LNCaP clone FGC (cell line): ENCODE data around the gene ARL4D.

Experiments used
- DNase-seq: peaks from one replicate; pipeline ENCODE4 v3.0.0-alpha.2; 2011; ENCODE audit warnings: low read depth
- H3K4me3 ChIP-seq: 2 replicates; pipeline ENCODE4 v1.5.1; 2011; ENCODE audit warnings: mild to moderate bottlenecking, low read depth, low read length, control low read depth
- TF ChIP-seq, protein P1 (sequence below): IDR thresholded peaks from 2 replicates; pipeline ENCODE4 v1.5.1; 2012; ENCODE audit warnings: mild to moderate bottlenecking; ENCODE audit not compliant: control insufficient read depth, insufficient read depth; ENCODE audit errors: extremely low read depth

ARL4D gene

DNA sequence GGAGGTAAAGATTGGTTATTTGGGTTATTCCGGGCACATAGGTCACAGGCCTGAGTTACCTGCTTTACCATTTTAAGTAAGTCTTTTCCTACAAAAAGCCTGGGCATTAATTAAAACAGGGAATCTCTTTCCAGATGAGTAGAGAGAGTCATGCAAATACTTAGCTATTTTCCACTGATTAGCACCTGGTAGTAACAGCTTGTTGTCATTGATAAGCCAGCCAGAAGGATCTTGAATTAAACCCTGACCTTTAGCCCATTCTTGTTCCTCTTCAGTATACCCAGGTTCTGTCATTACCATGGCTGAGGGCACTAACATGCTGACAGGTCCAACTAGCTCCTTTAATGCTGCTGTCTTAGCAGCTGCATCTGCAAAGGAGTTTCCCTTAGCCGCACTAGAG, 44.4 kb upstream of the ARL4D start:
- TF ChIP-seq, protein P1, sequence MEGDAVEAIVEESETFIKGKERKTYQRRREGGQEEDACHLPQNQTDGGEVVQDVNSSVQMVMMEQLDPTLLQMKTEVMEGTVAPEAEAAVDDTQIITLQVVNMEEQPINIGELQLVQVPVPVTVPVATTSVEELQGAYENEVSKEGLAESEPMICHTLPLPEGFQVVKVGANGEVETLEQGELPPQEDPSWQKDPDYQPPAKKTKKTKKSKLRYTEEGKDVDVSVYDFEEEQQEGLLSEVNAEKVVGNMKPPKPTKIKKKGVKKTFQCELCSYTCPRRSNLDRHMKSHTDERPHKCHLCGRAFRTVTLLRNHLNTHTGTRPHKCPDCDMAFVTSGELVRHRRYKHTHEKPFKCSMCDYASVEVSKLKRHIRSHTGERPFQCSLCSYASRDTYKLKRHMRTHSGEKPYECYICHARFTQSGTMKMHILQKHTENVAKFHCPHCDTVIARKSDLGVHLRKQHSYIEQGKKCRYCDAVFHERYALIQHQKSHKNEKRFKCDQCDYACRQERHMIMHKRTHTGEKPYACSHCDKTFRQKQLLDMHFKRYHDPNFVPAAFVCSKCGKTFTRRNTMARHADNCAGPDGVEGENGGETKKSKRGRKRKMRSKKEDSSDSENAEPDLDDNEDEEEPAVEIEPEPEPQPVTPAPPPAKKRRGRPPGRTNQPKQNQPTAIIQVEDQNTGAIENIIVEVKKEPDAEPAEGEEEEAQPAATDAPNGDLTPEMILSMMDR = no peak
- H3K4me3 ChIP-seq = no peak overlapping the region
- DNase-seq = no peak

DNA sequence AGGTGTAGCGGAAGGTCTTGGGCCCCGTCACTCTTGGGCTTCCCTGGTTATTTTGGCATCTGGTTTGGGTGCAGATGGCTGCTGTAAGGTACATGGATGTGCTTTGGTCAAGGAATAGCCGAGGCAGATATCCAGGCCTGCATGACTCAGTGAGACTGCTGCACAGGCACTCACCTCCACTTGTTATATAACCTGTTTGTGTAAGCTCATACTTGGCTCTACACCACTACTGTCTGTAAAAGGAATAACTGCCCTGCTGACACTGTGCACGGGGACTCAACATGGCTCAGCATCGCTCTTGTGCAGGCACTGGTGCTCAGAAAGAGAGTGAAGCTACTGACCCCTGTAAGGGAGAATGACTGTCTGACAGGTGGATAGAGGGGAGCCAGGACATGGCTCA, 42.3 kb upstream of the ARL4D start:
- no peak overlapping the region for H3K4me3 ChIP-seq
- TF ChIP-seq, protein P1 = no peak
- DNase-seq = no peak

DNA sequence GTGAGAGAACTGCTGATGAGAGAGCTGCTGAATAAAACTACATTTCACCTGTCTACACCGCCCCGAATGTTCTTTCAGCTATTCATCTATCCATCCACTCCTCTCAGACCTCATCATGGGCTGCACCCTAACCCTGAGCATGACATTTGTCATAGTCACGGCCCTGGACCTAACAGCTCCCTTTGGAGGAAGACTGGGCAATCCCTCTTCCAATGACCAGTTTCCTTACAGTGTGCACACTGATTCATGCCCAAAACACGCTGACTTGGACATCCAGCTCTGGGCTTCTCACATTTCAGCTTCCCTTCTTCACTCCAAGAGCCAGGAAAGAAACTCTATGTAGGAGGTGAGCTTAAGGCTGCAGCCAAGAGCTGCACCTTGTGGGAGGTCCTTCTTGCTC, 41.8 kb upstream of the ARL4D start:
- TF ChIP-seq, protein P1 = no peak
- H3K4me3 ChIP-seq = no peak overlapping the region
- DNase-seq = no peak

DNA sequence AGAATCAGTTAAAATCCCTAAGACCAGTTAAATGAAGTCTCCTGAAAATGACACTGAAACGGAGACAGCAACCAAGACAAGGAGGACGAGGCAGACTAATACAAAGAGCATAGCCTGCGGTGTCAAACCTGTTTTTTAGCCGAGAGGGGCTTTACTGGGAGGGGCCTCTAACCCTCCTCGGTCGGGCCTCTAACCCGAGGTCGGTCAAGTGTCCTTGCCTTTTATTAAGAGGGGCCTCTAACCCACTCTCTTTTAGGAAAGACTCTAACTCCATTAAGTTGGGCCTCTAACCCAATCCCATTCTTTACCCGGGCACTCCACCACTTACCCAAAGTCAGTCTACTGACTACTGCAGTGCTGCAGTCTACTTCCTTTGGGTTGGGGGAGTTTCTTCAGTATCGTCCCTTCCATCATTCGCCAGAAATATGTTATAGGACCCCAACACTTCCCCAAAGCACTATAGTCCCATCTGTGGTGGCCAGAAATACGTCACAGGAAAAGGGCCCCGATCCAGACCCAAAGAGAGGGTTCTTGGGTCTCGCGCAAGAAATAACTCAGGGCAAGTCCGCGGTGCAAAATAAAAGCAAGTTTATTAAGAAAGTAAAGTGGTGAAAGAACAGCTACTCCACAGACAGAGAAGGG, 39.2 kb upstream of the ARL4D start:
- H3K4me3 ChIP-seq = peak overlapping the region; percentile 65
- DNase-seq = no peak

DNA sequence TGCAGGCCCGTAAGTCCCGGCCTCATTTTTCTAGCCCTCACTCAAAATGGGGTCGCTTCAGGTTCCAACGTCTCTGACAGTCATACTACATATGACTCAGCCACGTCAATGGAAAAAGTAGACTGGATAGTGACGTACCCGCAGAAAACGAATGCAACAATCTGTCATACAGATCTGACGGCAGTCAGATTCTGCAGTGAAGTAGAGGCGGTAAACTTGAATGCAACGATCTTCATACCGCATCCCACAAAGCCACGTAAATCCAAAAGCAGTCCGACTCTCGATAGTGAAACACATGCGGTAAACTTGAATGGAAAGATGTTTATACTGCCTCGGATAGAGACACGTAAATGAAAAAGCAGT, 38.4 kb upstream of the ARL4D start:
- peak overlapping the region; percentile 65 for H3K4me3 ChIP-seq
- no peak for DNase-seq
- TF ChIP-seq, protein P1 = no peak

More for the DNA sequence above, 39.2 kb upstream of the ARL4D start:
- TF ChIP-seq, protein P1 = no peak

DNA sequence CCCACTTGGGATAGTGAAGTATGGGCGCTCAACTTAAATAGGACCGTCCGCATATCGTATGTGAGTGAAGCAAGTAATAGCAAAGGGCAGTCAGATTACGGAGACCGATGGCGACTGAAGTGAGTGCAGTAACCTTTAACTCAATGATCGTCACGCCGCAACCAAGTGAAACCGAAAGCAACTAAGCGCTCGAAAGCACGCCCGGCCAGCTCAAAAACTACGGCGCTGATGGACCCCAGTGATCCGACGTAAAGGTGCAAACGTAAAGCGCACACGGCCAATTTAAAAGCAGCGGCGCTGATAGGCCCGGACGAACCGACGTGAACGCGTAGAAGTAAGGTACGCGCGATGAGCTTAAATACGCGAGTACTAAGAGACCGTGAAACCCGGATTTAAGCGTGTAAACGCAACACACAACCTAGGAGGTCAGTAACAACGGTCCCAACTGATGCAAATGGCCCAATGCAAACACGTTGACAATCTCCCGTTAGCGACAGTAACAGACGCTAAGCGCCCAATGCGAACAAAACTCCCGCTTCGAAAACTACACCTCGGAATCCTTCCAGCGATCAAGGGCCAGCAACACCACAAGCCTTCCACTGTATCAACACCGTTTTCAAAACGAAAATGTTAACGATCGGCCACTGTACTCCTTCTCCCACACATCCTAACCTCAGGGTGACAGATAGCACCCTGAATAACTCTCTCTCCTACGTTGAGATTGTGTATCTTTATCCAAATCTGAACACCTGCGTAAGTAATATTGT, 37.9 kb upstream of the ARL4D start:
- peak overlapping the region; percentile 65 for H3K4me3 ChIP-seq
- TF ChIP-seq, protein P1 = no peak
- DNase-seq = peak; percentile 100
